ENCODE measurements around the gene MCU.
"Not testable (repeated sequence)": the region's sequence is repeated elsewhere in the genome, so short reads cannot be mapped to it uniquely, and the experiment has no call there.

MCU gene

GRCh38 chr10:72852508-72852907 is 160.6 kb downstream of the MCU start:
- DNase-seq, result no peak

GRCh38 chr10:72855129-72855528 is 163.2 kb downstream of the MCU start:
- DNase-seq, result no peak

GRCh38 chr10:72855790-72856189 is 163.8 kb downstream of the MCU start:
- DNase-seq, result no peak

- DNase-seq, result no peak
Observed at GRCh38 chr10:72858067-72858466, 166.1 kb downstream of the MCU start.

- DNase-seq, result no peak
Observed at GRCh38 chr10:72862957-72863356, 171.0 kb downstream of the MCU start.

- DNase-seq, result no peak
Observed at GRCh38 chr10:72875250-72876055, 183.5 kb downstream of the MCU start.

GRCh38 chr10:72879245-72879644 is 187.3 kb downstream of the MCU start:
- DNase-seq, result no peak

- no peak for DNase-seq
Observed at GRCh38 chr10:72881291-72881690, 189.3 kb downstream of the MCU start.

GRCh38 chr10:72883861-72884260 is 191.9 kb downstream of the MCU start:
- DNase-seq, result no peak

GRCh38 chr10:72885953-72886352 is 194.0 kb downstream of the MCU start:
- no peak for DNase-seq

GRCh38 chr10:72886621-72887020 is 194.7 kb downstream of the MCU start:
- DNase-seq, result no peak

GRCh38 chr10:72887043-72887442 is 195.1 kb downstream of the MCU start:
- no peak for DNase-seq

GRCh38 chr10:72888151-72888638 is 196.3 kb downstream of the MCU start:
- DNase-seq, result no peak

GRCh38 chr10:72889391-72889831 is 197.5 kb downstream of the MCU start:
- no peak for DNase-seq

GRCh38 chr10:72890086-72890485 is 198.1 kb downstream of the MCU start:
- DNase-seq, result no peak

GRCh38 chr10:72893136-72893798 is 201.3 kb downstream of the MCU start, which contains the start of gene OIT3:
TSS of gene OIT3 (plus strand) at chr10:72893739. CDS start at chr10:72893799, 60 bp downstream.
- no peak for DNase-seq

GRCh38 chr10:72895236-72895850 is 203.4 kb downstream of the MCU start:
- no peak for DNase-seq

GRCh38 chr10:72898616-72899015 is 206.7 kb downstream of the MCU start:
- DNase-seq, result no peak

GRCh38 chr10:72899545-72899944 is 207.6 kb downstream of the MCU start:
- DNase-seq, result no peak

- not testable (repeated sequence) for DNase-seq
Observed at GRCh38 chr10:72903941-72904446, 212.1 kb downstream of the MCU start.

GRCh38 chr10:72904806-72905205 is 212.9 kb downstream of the MCU start:
- no peak for DNase-seq

- DNase-seq, result no peak
Observed at GRCh38 chr10:72906446-72906845, 214.5 kb downstream of the MCU start.

GRCh38 chr10:72910705-72911104 is 218.8 kb downstream of the MCU start:
- DNase-seq, result no peak

Data from stimulated activated CD4-positive, alpha-beta T cell treated with anti-CD3 and anti-CD28 coated beads, Interleukin-4, amount 100 ng/mL, for 4 hours (primary cell).